GM18907 (cell line): Measurements from ENCODE around the gene ATXN3L.

Experiments used
- ATAC-seq: cut with Tn5 transposase; IDR thresholded peaks from one replicate; pipeline ENCODE4 v1.9.1; 2021; ENCODE audit warnings: mild to moderate bottlenecking, moderate library complexity; ENCODE audit not compliant: unreplicated experiment

Gene ATXN3L

DNA sequence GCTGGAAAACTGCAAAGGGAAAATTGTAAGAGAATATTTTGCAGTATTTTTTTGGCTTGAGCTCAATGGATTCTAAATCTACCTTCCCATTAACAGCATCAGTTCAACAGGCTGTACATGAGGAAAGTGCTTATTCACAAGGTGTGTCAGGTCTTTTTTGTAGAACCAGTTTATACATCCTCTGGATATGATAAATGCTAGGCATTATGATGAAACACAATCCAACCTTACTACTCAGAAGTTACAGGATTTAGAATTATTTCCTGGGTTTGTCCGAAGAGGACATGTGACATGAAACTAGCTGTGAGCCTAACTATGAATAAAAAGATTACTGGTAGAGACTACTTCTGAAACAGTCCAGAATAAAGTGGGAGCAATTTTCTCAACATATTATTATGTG lies 49.5 kb downstream of the ATXN3L start:
- no peak for ATAC-seq

GRCh38 chrX:13268874-13269273 lies 51.0 kb downstream of the ATXN3L start:
- ATAC-seq = no peak
